ENCODE results near the gene TRIM43B. TPM values are rescaled to one million over a fixed set of nuclear protein-coding genes. Genes with fewer than 3 reads are reported as not detected.
"Not testable (repeated sequence)": the region's sequence is repeated elsewhere in the genome, so short reads cannot be mapped to it uniquely, and the experiment has no call there.

TRIM43B gene
- total RNA-seq: not detected
- long read RNA-seq: 0 reads

GRCh38 chr2:95484654-95485053 is at the start of gene TRIM43B:
TSS of gene TRIM43B (minus strand) at chr2:95484754. CDS start at chr2:95482714, 2,040 bp downstream.
- intact Hi-C loops (cut with DNase I); ATAC-seq; H3K4me1 ChIP-seq; DNase-seq; H3K27ac ChIP-seq; H3K4me3 ChIP-seq; H3K36me3 ChIP-seq; H3K27me3 ChIP-seq (ENCODE audit: low read depth); H3K9me3 ChIP-seq: not testable (repeated sequence)

GRCh38 chr2:95531254-95531771 is 46.8 kb upstream of the TRIM43B start:
- Histone ChIP-seq H3K4me1 (no peaks in the 10 kb centered on the region), H3K9me3 (no peaks in the 10 kb centered on the region), H3K27ac (no peak overlapping the region), H3K4me3 (no peak overlapping the region), H3K27me3 (ENCODE audit: low read depth) (no peaks in the 10 kb centered on the region), H3K36me3 (peaks cover 13% of the 10 kb centered on the region)
- no peak for TF ChIP-seq CTCF (IDR thresholded peaks at IDR 0.05)
- no peak for ATAC-seq
- intact Hi-C loops (cut with DNase I): no loop called here
- no peak for DNase-seq

DNA sequence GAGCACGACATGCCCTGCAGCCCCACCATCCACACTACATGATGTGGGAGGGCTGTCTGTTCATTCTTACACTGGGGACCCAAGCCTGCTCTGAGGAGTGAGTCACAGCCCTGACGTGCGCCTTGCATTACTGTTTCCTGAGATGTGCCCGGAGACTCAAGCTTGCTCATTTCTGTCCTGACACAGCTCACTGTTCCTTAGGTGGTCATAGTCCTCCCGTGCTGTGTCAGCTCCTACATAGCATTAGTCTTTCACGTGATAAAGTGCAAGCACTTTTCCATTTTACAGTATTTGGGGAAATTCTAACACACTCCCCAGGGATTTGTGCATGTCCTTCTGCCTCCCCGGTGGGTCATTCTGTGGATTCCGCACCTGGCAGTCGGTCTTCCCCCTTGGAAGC is 46.2 kb upstream of the TRIM43B start:
- no peaks in the 10 kb centered on the region for H3K9me3 ChIP-seq
- no peak overlapping the region for H3K4me3 ChIP-seq
- no peaks in the 10 kb centered on the region for H3K27me3 ChIP-seq (ENCODE audit: low read depth)
- peaks cover 13% of the 10 kb centered on the region for H3K36me3 ChIP-seq
- H3K4me1 ChIP-seq: peaks cover 1% of the 10 kb centered on the region
- H3K27ac ChIP-seq: no peak overlapping the region
- ATAC-seq: no peak
- intact Hi-C loops (cut with DNase I): no loop called here
- no peak for DNase-seq
- TF ChIP-seq CTCF (IDR thresholded peaks at IDR 0.05): no peak

- peak; percentile 36 for TF ChIP-seq CTCF (IDR thresholded peaks at IDR 0.05)
- Histone ChIP-seq H3K4me1 (peaks cover 5% of the 10 kb centered on the region), H3K9me3 (no peaks in the 10 kb centered on the region), H3K27ac (peak overlapping the region; percentile 84), H3K36me3 (peaks cover 13% of the 10 kb centered on the region), H3K4me3 (peak overlapping the region; percentile 77), H3K27me3 (ENCODE audit: low read depth) (no peaks in the 10 kb centered on the region)
- peak; percentile 83 for DNase-seq
- intact Hi-C loops (cut with DNase I): no loop called here
- peak; percentile 95 to 98 for ATAC-seq
Measured at GRCh38 chr2:95526360-95527341, 42.1 kb upstream of the TRIM43B start.

DNA sequence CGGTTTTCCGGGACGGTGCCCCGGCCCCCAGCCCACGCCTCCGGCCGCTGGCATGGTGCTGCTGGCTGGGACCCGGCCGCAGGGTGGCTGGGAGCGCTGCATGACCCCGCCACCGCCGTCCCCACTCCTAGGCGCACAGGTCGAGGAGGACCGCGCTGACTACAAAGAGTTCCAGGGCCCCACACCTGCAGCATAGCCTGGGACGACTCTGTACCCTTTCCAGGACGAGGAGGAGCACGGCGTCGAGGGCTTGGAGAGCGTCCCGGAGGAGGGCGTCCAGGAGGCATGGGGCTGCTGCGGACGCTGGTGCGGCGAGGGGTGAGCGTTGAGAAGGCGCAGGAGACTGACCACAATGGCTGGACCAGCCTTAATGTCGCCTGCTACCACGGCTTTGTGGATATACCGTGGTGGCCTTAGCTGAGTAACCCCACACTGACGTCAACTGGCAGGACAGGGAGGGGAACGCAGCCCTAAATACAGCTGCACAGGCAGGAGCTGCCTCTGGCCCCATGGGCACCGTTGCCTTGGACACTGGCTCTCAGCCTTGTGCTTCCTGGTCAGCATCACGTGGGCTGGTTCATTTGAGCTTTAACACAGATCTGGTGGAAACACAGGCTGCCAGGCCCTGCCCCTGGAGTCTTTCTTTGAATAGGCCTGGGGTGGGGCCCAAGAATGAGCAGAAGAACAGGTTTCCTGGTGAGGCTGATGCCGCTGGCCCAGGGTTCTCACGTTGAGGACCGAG is 40.9 kb upstream of the TRIM43B start:
- DNase-seq (peak; percentile 84), ATAC-seq (peak in 1 of 2 donors; percentile 55)
- intact Hi-C loops (cut with DNase I): no loop called here
- peaks cover 5% of the 10 kb centered on the region for H3K4me1 ChIP-seq
- H3K27me3 ChIP-seq (ENCODE audit: low read depth): no peaks in the 10 kb centered on the region
- peak overlapping the region; percentile 77 for H3K4me3 ChIP-seq
- peaks cover 5% of the 10 kb centered on the region for H3K36me3 ChIP-seq
- peak overlapping the region; percentile 84 for H3K27ac ChIP-seq
- no peaks in the 10 kb centered on the region for H3K9me3 ChIP-seq
- TF ChIP-seq CTCF (IDR thresholded peaks at IDR 0.05): no peak

Measured in lower lobe of right lung (tissue), 2 donors.